ENCODE measurements around the gene FMO2.

The FMO2 gene

GRCh38 chr1:171177261-171177660 lies 7.8 kb upstream of the FMO2 start:
- no peak for DNase-seq

GRCh38 chr1:171179318-171180227 lies 5.5 kb upstream of the FMO2 start:
- DNase-seq: no peak

GRCh38 chr1:171180670-171181069 lies 4.4 kb upstream of the FMO2 start:
- DNase-seq: no peak

GRCh38 chr1:171188388-171189266 lies 3.5 kb downstream of the FMO2 start:
- peak; percentile 31 for DNase-seq

- no peak for DNase-seq
Observed at GRCh38 chr1:171191992-171192391, 6.9 kb downstream of the FMO2 start.

- DNase-seq: no peak
Observed at GRCh38 chr1:171195767-171196166, 10.7 kb downstream of the FMO2 start.

GRCh38 chr1:171196351-171196750 lies 11.3 kb downstream of the FMO2 start:
- DNase-seq: no peak

- no peak for DNase-seq
Observed at GRCh38 chr1:171198081-171198480, 13.0 kb downstream of the FMO2 start.

- DNase-seq: no peak
Observed at GRCh38 chr1:171204296-171204695, 19.2 kb downstream of the FMO2 start.

- no peak for DNase-seq
Observed at GRCh38 chr1:171206204-171206977, 21.3 kb downstream of the FMO2 start.

GRCh38 chr1:171206978-171207355 lies 21.9 kb downstream of the FMO2 start:
- no peak for DNase-seq

GRCh38 chr1:171207377-171207776 lies 22.3 kb downstream of the FMO2 start:
- no peak for DNase-seq

- no peak for DNase-seq
Observed at GRCh38 chr1:171210355-171210754, 25.3 kb downstream of the FMO2 start.

- no peak for DNase-seq
Observed at GRCh38 chr1:171212607-171213351, 27.7 kb downstream of the FMO2 start.

GRCh38 chr1:171213559-171214454 lies 28.7 kb downstream of the FMO2 start:
- no peak for DNase-seq

- DNase-seq: no peak
Observed at GRCh38 chr1:171217658-171218443, 32.8 kb downstream of the FMO2 start.

- DNase-seq: no peak
Observed at GRCh38 chr1:171218661-171219060, 33.6 kb downstream of the FMO2 start.

GRCh38 chr1:171219346-171220080 lies 34.4 kb downstream of the FMO2 start:
- no peak for DNase-seq

GRCh38 chr1:171220081-171220420 lies 35.0 kb downstream of the FMO2 start:
- no peak for DNase-seq

- no peak for DNase-seq
Observed at GRCh38 chr1:171220581-171221054, 35.5 kb downstream of the FMO2 start.

Measured in CD4-positive, alpha-beta T cell treated with Interleukin-4 for 4 hours (primary cell).